Measurements from ENCODE around the gene CDC27.
A peak's percentile ranks its signal among the peaks of the same experiment; 100 is the strongest.
"Not testable (repeated sequence)": the region's sequence is repeated elsewhere in the genome, so short reads cannot be mapped to it uniquely, and the experiment has no call there.

CDC27 gene

GRCh38 chr17:47188876-47189731 lies at the start of gene CDC27:
Gene CDC27, minus strand, starts transcription at chr17:47189295. Its CDS starts 123 bp downstream, at chr17:47189172.
- peak; percentile 99 for DNase-seq

- no peak for DNase-seq
Observed at GRCh38 chr17:47238321-47239010, 49.4 kb upstream of the CDC27 start.

- DNase-seq, result no peak
Observed at GRCh38 chr17:47237841-47238240, 48.7 kb upstream of the CDC27 start.

- no peak for DNase-seq
Observed at GRCh38 chr17:47235923-47236322, 46.8 kb upstream of the CDC27 start.

- no peak for DNase-seq
Observed at GRCh38 chr17:47235506-47235905, 46.4 kb upstream of the CDC27 start.

- DNase-seq, result no peak
Observed at GRCh38 chr17:47232465-47232864, 43.4 kb upstream of the CDC27 start.

GRCh38 chr17:47231866-47232265 lies 42.8 kb upstream of the CDC27 start:
- no peak for DNase-seq

GRCh38 chr17:47231334-47231733 lies 42.2 kb upstream of the CDC27 start:
- DNase-seq, result no peak

- DNase-seq, result no peak
Observed at GRCh38 chr17:47230864-47231263, 41.8 kb upstream of the CDC27 start.

- peak; percentile 75 to 77 for DNase-seq
Observed at GRCh38 chr17:47229535-47230443, 40.7 kb upstream of the CDC27 start.

- no peak for DNase-seq
Observed at GRCh38 chr17:47227862-47228261, 38.8 kb upstream of the CDC27 start.

GRCh38 chr17:47225911-47226688 lies 37.0 kb upstream of the CDC27 start:
- no peak for DNase-seq

- DNase-seq, result no peak
Observed at GRCh38 chr17:47225436-47225858, 36.4 kb upstream of the CDC27 start.

- DNase-seq, result no peak
Observed at GRCh38 chr17:47224966-47225365, 35.9 kb upstream of the CDC27 start.

- not testable (repeated sequence) for DNase-seq
Observed at GRCh38 chr17:47224077-47224476, 35.0 kb upstream of the CDC27 start.

GRCh38 chr17:47223460-47223859 lies 34.4 kb upstream of the CDC27 start:
- no peak for DNase-seq

- DNase-seq, result no peak
Observed at GRCh38 chr17:47223007-47223406, 33.9 kb upstream of the CDC27 start.

GRCh38 chr17:47222047-47222446 lies 33.0 kb upstream of the CDC27 start:
- no peak for DNase-seq

- DNase-seq, result no peak
Observed at GRCh38 chr17:47221154-47221553, 32.1 kb upstream of the CDC27 start.

GRCh38 chr17:47220531-47220999 lies 31.5 kb upstream of the CDC27 start:
- DNase-seq, result peak in 1 of 2 donors; percentile 42

GRCh38 chr17:47219621-47220475 lies 30.8 kb upstream of the CDC27 start:
- DNase-seq, result no peak

Data from CD4-positive, alpha-beta T cell treated with Interleukin-4 for 1 hour (primary cell).